Measurements from ENCODE around the gene VWCE.

The VWCE gene, protein sequence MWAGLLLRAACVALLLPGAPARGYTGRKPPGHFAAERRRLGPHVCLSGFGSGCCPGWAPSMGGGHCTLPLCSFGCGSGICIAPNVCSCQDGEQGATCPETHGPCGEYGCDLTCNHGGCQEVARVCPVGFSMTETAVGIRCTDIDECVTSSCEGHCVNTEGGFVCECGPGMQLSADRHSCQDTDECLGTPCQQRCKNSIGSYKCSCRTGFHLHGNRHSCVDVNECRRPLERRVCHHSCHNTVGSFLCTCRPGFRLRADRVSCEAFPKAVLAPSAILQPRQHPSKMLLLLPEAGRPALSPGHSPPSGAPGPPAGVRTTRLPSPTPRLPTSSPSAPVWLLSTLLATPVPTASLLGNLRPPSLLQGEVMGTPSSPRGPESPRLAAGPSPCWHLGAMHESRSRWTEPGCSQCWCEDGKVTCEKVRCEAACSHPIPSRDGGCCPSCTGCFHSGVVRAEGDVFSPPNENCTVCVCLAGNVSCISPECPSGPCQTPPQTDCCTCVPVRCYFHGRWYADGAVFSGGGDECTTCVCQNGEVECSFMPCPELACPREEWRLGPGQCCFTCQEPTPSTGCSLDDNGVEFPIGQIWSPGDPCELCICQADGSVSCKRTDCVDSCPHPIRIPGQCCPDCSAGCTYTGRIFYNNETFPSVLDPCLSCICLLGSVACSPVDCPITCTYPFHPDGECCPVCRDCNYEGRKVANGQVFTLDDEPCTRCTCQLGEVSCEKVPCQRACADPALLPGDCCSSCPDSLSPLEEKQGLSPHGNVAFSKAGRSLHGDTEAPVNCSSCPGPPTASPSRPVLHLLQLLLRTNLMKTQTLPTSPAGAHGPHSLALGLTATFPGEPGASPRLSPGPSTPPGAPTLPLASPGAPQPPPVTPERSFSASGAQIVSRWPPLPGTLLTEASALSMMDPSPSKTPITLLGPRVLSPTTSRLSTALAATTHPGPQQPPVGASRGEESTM

DNA sequence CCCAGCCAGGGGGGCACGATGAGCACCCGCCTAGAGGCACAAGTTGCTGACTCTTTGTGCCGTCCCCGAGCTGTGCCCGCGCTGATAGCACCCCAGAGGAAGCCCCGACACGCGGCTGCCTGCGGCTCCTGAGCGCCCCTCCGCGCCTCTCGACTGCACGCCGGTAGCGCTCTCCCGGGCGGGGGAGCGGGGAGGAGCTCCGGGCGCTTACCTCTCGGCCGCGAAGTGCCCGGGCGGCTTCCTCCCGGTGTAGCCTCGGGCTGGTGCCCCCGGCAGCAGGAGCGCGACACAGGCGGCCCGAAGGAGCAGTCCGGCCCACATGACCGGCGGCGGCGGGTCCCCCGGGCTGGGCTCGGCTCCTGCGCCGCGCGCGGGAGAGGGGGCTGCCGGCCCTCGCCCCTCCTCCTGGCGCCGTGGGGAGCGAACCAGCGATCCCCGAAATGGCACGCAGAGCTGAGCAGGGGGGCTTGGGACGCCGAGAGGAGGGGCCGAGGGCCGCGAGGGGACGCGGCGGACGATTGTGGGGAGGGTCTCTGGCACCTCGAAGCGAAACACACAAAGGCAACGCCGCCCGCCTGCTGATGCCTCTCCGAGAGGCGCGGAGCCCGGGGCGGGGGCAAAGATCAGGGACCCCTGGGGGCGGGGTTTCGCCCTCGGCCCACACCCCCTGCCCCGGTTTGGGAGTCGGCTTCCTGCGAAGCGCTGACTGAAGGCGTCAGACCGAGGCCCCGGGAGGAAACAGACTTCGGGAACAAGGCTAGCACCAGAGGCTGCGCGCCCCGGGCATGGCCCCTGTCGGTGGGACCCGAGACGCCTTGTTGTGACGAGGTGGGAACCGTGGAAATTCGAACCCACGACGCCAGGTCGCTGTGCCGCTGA, at the start of gene VWCE:
VWCE (minus strand) TSS at position 600 of the 879 bp plus-strand sequence; CDS start at position 321, 279 bp downstream.
- DNase-seq (ENCODE audit: low read depth): no peak

DNA sequence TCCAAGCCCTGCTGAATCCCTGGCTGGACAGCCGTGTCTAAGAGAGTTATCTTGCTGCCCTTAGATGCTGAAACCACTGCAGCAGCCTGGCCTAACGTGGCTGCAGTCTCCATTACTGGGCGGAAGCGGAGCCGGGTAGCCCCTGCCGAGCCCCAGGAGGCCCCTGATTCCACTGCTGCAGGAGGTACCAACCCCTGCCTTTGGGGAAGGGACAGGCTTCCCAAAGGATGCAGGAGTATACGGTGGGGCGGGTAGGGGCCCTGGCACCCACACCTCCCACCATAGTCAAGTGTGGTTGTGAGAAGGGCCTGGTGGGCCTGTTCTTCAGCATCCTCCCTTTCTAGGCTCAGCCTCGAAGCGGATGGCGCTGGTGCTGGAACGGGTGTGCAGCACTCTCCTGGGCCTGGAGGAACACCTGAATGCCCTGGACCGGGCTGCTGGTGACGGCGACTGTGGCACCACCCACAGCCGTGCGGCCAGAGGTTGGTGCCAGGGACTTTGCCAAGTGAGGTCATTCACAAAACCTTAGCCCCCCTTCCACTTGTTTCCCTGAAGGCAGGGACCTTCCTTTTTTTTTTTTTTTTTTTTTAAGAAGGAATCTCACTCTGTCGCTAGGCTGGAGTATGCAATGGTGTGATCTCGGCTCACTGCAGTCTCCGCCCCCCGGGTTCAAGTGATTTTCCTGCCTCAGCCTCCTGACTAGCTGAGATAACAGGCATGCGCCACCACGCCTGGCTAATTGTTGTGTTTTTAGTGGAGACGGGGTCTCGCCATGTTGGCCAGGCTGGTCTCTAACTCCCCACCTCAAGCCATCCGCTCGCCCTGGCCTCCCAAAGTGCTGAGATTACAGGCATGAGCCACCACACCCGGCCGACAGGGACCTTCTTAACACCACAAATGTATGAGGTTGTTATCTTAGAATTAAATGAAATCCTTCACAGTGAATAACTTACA, 49.0 kb upstream of the VWCE start:
- no peak for DNase-seq (ENCODE audit: low read depth)

DNA sequence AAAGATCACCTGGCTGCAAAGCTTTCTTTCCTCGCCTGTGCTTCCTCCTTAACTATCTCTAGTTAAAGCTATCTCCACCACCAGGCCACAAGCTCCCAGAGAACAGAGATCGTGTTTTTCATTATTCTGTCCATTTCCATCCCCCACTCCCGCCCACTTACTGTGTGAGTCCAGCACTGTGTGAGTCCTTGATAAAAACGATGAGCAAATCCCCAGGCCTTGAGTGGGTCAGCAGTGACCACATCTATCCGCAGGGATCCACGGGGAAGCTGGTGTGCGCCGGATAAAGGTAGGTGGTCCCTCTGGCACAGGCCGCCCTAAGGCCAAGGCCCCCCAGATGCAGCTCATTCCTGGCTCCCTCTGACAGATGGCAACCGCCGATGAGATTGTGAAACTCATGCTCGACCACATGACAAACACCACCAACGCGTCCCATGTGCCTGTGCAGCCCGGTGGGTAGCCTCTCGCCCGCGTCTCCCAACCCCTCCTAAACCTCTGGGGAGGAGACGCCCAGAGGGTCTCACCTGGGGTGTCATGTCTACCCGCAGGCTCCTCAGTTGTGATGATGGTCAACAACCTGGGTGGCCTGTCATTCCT, 47.2 kb upstream of the VWCE start:
- no peak for DNase-seq (ENCODE audit: low read depth)

DNA sequence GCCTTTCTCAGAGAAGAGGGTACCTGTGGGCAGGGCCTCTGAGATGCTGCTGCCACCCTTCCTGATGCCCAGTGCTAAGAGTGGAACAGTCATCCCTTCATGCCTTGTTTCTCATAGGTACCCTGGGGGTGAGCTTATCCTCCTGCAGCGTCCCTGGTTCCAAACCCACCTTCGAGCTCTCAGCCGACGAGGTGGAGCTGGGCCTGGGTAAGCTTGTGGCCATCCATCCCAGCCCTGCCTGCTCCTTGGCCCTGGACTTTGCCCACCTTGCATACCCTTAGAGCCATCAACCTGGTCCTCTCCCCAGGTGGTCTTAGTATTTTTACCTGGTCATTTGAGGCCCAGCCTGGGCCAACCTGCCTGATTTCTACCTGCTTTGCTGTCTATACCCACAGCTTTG, 46.6 kb upstream of the VWCE start:
- DNase-seq (ENCODE audit: low read depth): no peak

DNA sequence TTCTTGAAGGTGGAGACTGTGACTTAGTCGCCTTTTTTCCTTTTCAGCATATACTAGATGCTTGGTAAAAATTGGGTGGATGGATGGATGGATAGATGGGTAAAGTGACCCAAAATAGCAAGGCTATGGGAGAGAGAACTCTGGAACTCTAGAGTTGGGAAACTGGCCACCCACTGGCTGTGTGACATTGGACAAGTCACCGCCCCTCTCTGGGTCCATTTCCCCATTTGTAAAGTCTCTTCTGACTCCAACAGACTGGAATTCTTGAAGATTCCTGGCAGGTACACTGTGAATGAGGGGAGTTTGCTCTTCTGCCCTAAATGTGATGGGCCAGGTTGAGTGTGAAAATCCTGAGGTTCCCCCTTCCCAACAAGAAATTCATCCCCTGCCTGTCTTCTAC, 45.9 kb upstream of the VWCE start:
- no peak for DNase-seq (ENCODE audit: low read depth)

DNA sequence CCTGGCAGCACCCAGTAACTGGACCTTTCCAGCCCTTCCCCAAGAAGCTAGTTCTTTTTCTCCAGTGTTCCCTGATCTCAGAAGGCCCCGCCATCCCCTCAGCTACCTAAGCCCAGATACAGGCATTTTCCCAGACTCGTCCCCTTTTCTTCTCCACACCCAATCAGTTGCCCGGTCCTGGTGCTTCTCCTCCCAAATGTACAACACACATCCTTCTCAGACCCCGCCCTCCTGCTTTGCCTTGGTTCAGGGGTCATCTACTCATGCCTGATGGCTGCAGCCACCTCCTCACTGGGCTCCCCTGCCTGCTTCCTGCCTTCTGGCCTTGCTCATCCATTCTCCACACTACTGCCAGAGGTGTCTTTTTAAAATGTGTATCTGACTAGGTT, 44.4 kb upstream of the VWCE start:
- DNase-seq (ENCODE audit: low read depth): no peak

DNA sequence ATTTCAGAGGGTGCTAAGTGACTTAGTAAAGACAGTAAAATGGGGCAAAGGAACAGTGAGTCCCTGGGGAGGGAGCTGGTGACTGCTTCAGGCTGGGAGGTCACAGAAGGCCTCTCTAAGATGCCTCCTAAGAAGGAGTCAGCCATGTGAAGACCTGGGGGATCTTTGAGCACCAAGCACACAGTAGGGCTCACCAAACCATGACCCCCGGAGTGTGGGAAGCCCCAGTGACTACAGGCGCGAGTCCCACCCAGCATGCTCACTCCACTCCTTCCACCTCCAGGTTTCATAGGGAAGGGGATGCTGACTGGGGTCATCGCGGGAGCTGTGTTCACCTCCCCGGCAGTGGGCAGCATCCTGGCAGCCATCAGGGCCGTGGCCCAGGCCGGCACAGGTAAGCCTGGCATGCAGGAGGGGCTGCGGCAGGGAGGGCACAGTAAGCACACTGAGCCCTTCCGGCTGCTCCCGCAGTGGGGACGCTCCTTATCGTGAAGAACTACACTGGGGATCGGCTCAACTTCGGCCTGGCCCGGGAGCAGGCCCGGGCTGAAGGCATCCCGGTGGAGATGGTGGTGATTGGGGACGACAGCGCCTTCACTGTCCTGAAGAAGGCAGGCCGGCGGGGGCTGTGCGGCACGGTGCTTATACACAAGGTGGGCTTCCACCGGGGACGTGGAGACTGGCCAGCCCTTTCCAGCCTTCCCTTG, 43.8 kb upstream of the VWCE start:
- no peak for DNase-seq (ENCODE audit: low read depth)

DNA sequence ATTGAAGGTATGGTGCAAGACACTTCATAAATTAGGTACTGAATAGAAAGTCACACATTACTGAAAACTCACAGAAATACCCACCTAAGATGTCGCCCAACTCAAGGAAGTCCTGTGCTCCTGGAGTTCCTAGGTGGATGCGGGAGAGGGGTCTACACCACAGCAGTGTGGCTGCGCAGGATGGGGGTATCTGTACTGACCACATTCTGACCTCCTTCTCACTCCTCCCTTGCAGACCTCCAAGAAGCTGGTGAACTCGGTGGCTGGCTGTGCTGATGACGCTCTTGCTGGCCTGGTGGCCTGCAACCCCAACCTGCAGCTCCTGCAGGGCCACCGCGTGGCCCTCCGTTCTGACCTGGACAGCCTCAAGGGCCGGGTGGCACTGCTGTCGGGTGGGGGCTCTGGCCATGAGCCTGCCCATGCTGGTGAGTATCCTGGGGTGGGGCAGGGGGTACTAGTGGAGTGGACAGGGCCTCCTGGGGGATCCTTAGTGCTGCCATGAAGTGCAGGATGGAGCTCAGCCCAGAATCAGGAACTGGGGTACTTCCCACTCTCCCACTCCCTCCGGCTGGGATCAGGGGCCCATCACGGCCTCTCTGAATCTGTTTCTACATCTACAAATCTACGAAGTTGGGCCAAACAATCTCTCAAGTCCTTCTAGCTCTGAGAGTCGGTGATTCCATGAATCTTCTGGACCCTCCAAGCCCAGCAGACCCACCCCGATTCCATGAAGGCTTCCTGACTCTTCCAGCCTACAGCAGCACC, 42.8 kb upstream of the VWCE start:
- DNase-seq (ENCODE audit: low read depth): no peak

DNA sequence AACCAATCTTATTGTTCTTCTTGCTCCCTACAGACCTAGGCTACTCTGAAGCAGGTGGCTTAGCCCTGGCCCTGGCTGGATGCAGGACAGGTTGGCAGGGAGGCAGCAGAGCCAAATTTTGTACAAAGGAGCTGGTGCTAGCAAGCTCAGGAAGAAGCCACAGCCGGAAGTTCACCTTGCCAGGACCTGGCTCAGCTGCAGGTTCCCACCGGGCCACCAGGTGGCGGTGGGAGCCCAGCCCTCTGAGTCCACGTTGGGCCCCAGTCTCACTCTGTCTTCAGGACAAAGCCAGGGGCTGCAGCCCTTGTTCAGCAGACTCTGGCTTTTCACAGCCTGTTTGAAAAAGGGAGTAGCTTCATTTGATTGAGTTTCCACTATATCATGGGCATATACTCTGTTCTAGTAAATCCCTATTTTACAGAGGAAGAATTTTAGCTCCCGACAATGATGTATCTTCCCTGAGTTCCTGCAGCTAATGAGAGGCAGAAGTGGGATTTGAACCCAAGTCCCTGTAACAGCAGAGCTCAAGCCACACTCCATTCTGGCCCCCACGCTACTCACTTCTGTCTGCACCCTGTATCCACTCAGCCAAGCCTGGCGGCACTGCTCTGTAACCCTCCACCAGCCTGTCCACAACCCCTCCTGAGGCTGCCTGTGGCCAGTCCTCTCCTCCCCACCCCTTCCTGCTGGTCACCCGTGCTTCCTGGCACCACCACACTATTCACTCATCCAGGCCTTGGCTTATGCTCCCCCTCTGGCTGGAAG, 41.2 kb upstream of the VWCE start:
- peak; percentile 43 for DNase-seq (ENCODE audit: low read depth)

DNA sequence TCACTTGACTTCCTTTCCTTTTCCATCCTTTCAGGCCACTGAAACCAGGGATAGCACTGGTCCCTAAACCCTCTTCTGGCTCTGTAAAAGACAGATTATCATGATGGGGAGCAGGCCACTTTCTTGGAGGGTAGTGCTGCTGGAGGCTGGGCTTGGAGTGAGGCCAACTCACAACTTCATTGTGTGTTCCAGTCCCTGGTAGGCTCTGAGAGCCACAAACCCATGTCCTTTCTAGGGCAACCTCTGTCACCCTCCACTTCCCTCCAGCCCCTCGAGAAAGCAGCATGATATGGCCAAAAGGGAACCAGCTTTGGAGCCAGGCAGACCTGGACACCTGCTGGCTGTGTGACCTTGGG, 40.2 kb upstream of the VWCE start:
- no peak for DNase-seq (ENCODE audit: low read depth)

DNA sequence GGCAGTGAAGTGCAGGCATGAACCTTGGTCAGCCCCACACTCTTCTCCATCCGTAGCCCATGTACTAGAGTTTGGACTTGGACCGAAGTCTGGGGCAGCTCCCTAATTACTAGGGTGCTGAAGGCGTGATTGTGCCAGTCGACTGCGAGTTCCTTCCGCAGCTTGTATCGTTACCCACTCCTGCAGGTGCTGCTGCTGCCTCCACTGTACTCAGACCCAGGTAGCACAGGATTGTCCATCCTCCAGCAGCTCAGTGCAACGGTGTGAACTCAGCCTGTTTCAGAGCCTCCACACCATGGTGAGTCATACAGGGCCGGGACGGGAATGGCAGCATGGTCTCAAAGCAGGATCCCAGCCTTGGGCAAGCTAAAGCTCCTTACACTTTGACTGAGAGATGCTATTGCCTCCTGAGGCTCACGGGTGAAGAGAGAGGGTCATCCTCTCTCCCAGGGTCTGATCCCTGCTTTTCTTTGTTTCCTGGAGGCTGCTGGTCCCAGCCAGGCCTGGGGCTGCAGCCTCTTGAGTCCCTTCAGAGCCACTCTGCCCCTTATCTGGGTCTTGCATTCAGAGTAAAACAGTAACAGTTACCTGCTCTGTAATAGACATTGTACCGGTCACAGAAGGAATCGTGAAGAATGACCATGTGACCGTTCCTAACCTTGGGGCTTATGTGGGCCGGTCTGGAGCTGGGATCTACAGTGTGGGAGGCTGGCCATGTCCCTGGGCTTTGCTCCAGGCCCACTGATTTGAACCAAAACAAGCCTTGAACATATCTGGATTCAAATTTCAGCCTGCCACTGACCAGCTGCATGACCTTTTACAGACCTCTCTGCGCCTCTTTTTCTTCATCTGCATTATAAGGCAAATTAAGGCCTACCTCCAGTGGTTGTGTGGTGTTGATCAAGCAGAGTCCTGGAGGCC, 39.6 kb upstream of the VWCE start:
- DNase-seq (ENCODE audit: low read depth): no peak

DNA sequence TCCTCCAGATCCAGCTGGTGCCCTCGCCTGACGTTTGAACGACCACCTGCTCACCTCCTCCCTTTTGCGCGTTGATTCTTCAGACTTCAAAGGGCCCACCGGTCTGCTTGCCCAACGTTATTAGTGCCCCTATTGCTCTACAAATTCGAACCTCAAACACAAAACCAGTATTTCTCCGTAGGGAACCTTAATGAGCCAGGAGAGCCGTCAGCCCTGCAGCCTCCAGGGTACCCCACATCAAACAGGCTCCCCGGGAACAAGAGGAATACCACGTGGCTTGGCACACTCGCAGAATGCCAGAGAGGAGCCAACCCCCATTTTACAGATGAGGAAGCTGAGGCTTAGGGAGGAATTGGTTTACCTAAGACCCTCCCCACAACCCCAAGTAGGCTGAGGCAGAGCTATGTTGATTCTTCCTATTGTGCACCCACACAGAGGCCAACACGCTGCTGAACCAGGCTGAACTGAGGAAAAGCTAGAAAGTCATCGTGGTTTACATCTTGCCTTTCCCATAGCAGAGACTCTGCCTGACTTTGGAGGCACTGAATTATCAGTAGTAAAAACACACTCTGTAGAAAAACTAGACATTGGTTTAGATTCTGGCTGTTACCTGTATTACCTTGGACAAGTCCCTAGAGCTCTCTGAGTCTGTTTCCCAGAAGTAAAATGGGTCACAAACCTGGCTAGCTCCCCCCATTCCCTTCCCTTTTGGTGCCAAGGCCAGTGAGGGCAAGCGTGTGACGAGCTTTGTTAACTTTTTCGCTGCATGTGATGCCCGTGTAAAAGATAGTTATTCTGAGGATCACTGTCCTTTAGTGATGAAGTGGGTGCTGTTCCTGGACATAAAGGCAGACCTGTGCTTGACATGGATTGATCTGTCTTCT, 38.7 kb upstream of the VWCE start:
- DNase-seq (ENCODE audit: low read depth): no peak

DNA sequence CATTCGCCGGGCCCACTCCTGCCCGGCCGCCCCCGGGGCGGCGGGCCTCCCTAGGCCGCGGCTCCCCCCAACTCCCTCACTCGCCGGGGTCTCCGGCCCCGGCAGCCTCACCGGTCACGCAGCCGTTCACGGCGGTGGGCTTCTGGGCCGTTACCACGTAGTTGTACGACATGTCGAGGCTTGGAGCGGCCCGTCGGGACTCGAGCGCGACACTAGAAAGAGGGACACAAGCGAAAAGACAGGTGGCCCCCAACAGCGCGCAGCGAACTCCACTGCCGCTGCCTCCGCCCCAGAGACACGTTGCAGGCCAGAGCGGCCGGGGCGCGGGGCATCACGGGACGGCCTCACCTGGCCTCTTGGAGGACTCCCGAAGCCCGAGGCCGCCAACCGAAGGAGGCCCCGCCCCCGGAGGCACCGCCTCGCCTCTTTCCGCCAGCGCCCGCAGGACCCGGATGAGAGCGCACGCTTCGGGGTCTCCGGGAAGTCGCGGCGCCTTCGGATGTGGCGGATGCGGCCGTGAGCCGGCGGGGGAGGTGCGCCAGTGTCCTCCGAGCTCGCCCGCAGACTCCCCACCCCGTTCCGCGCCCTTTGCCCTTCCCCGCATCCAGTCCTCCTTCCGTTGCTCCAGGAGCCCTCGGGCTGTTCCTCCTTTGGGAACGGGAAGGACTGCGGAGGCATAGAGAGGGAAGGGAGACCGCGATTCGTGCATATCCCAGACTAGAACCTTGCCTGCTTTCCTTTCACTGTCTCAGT, 37.9 kb upstream of the VWCE start, which contains the start of the genes DDB1 and TKFC:
DDB1 (minus strand) TSS at position 309 of the 753 bp plus-strand sequence; CDS start at position 172, 137 bp downstream.
TKFC (plus strand) TSS at position 432 of the 753 bp plus-strand sequence. CDS start 1,501 bp downstream, outside the sequence.
- DNase-seq (ENCODE audit: low read depth): peak; percentile 57

DNA sequence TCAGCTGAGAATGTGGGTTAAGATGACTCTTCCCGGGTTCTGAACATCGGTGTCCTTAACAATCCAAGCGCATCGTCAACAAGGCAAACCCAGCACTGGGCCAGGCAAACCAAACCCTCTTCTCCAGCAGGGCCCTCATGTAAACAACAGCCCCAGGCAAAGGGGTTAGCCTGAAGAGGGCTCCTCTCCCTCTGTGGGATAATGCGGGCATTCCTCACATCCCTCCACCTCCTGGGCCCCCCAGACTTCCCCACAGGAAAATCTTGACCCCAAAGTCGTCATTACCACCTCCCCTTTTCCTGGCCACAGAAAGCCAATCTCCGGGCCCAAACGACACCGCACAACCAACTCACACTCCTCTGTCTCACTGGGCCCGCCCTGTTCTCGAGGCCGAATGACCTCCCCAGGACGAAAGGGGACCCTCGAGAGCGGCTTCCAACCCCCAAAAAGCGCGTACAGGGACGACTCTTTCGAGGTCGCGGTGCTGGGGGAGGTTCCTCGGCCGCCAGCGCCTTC, 37.2 kb upstream of the VWCE start:
- no peak for DNase-seq (ENCODE audit: low read depth)

DNA sequence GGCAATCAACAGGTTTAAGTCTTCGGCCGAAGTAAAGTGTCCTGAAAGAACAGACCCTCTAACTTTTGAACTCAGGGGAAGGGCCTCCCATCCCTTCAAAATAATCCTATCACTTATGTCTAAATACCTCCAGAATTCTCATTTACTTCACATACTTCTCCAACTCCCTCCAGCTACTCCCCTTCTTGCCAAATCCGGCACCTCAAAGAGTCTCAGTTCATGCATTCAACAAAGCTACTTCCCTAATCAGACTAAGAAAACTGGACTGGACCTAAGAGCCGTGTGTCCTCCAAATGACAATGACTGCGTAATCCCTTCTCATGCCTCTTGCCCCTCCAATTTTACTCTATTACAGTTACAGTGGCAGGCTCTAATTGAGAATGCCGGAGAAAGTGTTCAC, 36.5 kb upstream of the VWCE start:
- no peak for DNase-seq (ENCODE audit: low read depth)
